Gastroesophageal sphincter (tissue), 4 donors: ENCODE data around the gene DFFB. TPM values are rescaled to one million over a fixed set of nuclear protein-coding genes. Genes with fewer than 3 reads are reported as not detected.

Experiments
- ATAC-seq: fragments of 150-250 bp; one replicate; pipeline ENCODE4 v1.9.1; 2016; ENCODE audit warnings: mild to moderate bottlenecking, moderate library complexity
- H3K27ac ChIP-seq, 4 donors: fragments of 200-600 bp; sonication (generic) in 3 of 4; 1 replicate in 3 of 4; 2 replicates in 1 of 4; pipeline ENCODE4 v1.5.1; 2016 to 2019
- H3K27me3 ChIP-seq: fragments of 200-600 bp; sonication (generic); one replicate; pipeline ENCODE4 v1.5.1; 2019
- H3K36me3 ChIP-seq, 2 donors: fragments of 200-600 bp; sonication (generic); one replicate each; pipeline ENCODE4 v1.5.1; 2019; ENCODE audit warnings: control low read depth in 1 of 2
- H3K4me1 ChIP-seq, 3 donors: fragments of 200-600 bp; sonication (generic); 1 replicate in 2 of 3; 2 replicates in 1 of 3; pipeline ENCODE4 v1.5.1; 2016 to 2019; ENCODE audit warnings: control low read depth in 2 of 3
- H3K4me3 ChIP-seq, 2 donors: fragments of 200-600 bp; sonication (generic); one replicate each; pipeline ENCODE4 v1.5.1; 2019; ENCODE audit warnings: mild to moderate bottlenecking in 1 of 2, moderate library complexity in 1 of 2
- H3K9me3 ChIP-seq, 3 donors: fragments of 200-600 bp; sonication (generic); one replicate each; pipeline ENCODE4 v1.5.1; 2017 to 2019; ENCODE audit warnings: control low read depth in 2 of 3
- CTCF ChIP-seq, 4 experiments: fragments of 200-600 bp in 2 of 4; fragments of 450-650 bp in 2 of 4; sonication (generic) in 1 of 4; IDR thresholded peaks; one replicate each; pipeline ENCODE4 v1.5.1; 2017 to 2019; ENCODE audit warnings: antibody characterized with exemption in 4 of 4, mild to moderate bottlenecking in 2 of 4, moderate library complexity in 2 of 4
- EP300 ChIP-seq: sonication (generic); formaldehyde crosslinking; IDR thresholded peaks from one replicate; pipeline ENCODE4 v1.6.1; 2017; ENCODE audit warnings: antibody characterized with exemption, mild to moderate bottlenecking
- POLR2A ChIP-seq, 2 donors: fragments of 450-650 bp; IDR thresholded peaks; one replicate each; pipeline ENCODE4 v1.6.1; 2017; ENCODE audit warnings: antibody characterized with exemption in 2 of 2, mild to moderate bottlenecking in 2 of 2, moderate library complexity in 1 of 2
- POLR2AphosphoS5 ChIP-seq: sonication (generic); formaldehyde crosslinking; IDR thresholded peaks from one replicate; pipeline ENCODE4 v1.6.1; 2017; ENCODE audit warnings: antibody characterized with exemption
- WGBS, 2 donors: methylation state at CpG; one replicate each; pipeline ENCODE4 v1.1.5; 2018; ENCODE audit warnings: low coverage in 1 of 2; 5-methylcytosine and 5-hydroxymethylcytosine counted together
- total RNA-seq, 4 donors: library from RNA; depleted of rRNA; stranded (reverse); fragments of >200 nt; gene quantifications; one replicate each; pipeline ENCODE4 v1.1.0, GENCODE V29; 2016

Gene DFFB
- total RNA-seq, 4 donors from 2014 or later: 1.9 to 14.6 (median 7.7) TPM

DNA sequence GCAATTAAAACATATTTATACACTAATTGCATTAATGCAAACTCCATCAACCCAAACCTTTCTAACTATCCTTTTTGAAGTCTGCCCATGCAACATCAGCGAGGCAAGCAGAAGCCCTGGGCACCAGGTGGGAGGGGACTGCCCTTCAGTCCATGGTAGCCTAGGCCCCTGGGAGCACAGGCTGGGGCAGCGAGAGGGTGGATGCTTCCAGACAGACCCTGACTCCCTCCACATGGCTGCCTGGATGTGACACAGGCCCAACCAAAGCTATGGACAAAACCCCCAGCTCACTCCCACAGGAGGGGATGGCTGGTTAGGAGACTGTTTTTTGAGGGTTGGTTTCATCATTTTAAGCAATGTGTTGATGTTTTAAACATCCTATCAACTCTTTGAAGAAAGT lies 43.2 kb upstream of the DFFB start:
- Histone ChIP-seq H3K36me3 (peaks cover 0 to 56% of the 10 kb centered on the region in 2 donors), H3K27me3 (peaks cover 6% of the 10 kb centered on the region), H3K4me1 (no peaks in the 10 kb centered on the region), H3K4me3 (no peak overlapping the region), H3K27ac (no peak overlapping the region), H3K9me3 (no peaks in the 10 kb centered on the region)
- no peak for ATAC-seq
- TF ChIP-seq POLR2A (IDR thresholded peaks at IDR 0.05): no peak
- WGBS, 2 donors: no CpG with 5 or more reads among the region's 2 CpGs

- WGBS, 2 donors: 85 to 100% methylated on average over 1 to 4 of the region's 42 CpGs
- Histone ChIP-seq H3K36me3 (peaks cover 0 to 65% of the 10 kb centered on the region in 2 donors), H3K27me3 (no peaks in the 10 kb centered on the region), H3K4me1 (no peaks in the 10 kb centered on the region), H3K27ac (no peak overlapping the region), H3K4me3 (no peak overlapping the region), H3K9me3 (no peaks in the 10 kb centered on the region)
- no peak for ATAC-seq
- no peak for TF ChIP-seq POLR2AphosphoS5
- TF ChIP-seq CTCF (IDR thresholded peaks at IDR 0.05): no peak
- TF ChIP-seq POLR2A (IDR thresholded peaks at IDR 0.05): no peak
- no peak for TF ChIP-seq EP300
Observed at GRCh38 chr1:3814771-3815561, 42.3 kb upstream of the DFFB start.

DNA sequence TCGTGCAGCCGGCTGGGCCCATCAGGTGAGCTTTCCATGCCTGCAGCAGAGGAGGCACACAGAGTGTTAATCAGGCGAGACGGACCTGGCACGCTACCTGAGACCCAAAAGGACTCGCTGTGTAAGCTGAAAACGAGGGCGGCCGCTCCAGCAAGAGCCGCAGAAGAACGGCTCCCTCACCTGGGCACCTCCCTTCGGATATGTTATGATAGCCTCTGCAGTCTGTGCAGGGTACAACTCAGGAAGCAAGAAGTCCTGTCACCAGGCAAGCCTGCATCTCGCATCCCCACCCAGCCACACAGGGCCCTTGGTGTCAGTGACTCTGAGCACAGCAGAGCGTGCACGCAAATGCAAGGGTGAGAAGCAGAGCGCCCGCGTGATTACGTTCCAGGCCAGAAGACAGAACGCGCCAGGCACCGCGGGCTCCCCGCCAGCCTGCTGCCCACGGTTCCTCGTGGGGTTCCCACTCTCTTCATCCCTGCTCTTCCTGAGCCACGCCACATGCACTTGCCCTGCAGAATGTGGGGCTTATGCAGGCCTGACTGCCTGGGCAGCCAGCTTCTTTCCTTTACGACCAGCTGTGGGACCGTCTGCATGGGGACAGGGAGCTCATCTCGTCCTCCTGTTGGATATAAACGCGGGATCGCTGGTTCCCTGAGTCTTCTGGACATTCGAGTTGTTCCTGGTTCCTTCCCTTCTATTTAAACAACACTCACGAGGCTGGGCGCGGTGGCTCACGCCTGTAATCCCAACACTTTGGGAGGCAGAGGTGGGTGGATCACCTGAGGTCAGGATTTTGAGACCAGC lies 40.7 kb upstream of the DFFB start:
- ATAC-seq: no peak
- Histone ChIP-seq H3K36me3 (peaks cover 0 to 80% of the 10 kb centered on the region in 2 donors), H3K9me3 (no peaks in the 10 kb centered on the region), H3K27ac (no peak overlapping the region), H3K4me3 (no peak overlapping the region), H3K4me1 (no peaks in the 10 kb centered on the region), H3K27me3 (no peaks in the 10 kb centered on the region)
- no peak for TF ChIP-seq POLR2AphosphoS5
- TF ChIP-seq CTCF (IDR thresholded peaks at IDR 0.05): no peak
- TF ChIP-seq EP300: no peak
- no peak for TF ChIP-seq POLR2A (IDR thresholded peaks at IDR 0.05)
- 80 to 81% methylated on average over 1 to 13 of the region's 38 CpGs for WGBS, 2 donors

GRCh38 chr1:3817138-3817740 lies 40.0 kb upstream of the DFFB start:
- H3K4me3 ChIP-seq: no peak overlapping the region
- no peak for ATAC-seq
- H3K9me3 ChIP-seq: no peaks in the 10 kb centered on the region
- no peak for TF ChIP-seq EP300
- no peak for TF ChIP-seq POLR2AphosphoS5
- TF ChIP-seq POLR2A (IDR thresholded peaks at IDR 0.05): no peak
- TF ChIP-seq CTCF (IDR thresholded peaks at IDR 0.05): no peak
- no peaks in the 10 kb centered on the region for H3K4me1 ChIP-seq
- H3K27me3 ChIP-seq: no peaks in the 10 kb centered on the region
- H3K36me3 ChIP-seq: peaks cover 0 to 87% of the 10 kb centered on the region in 2 donors
- no peak overlapping the region for H3K27ac ChIP-seq
- WGBS, 2 donors: 83 to 100% methylated on average over 2 to 8 of the region's 17 CpGs

DNA sequence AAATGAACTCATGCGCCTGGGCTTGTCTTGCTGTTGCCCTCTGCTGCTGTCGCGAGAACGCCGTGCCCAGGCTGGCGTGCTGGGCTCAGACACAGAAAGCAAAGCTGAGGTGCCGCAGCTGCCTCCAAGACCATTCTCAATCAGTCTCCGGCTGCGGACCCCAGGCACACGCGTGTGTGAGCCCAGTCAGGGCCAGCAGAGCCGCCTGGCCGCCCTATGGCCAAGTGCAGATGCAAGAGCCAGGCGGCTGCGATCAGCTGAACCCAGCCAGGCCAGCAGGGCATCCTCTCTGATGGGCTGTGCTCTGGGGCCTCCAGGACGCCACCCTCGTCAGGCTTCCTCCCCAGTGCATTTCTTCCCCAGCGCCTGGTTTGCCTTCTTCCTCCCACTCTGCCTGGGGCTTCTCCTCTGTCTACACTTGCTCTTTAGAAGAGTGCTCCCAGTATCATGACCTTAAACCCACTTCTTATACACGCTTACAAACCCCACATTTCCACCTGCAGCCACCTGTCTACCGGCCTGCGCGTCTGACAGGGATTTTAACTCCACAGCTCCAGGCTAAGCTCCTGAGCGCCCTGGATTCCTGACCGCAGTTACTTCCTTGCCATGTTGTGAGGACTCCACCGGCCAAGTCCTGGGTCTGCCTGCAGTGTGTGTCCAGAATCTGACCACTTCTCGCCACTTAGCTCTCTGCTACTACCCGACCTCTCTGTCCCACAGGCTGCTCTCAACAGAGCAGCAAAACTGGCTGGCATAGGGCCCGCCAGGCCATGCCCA lies 39.3 kb upstream of the DFFB start:
- Histone ChIP-seq H3K4me3 (no peak overlapping the region), H3K27me3 (no peaks in the 10 kb centered on the region), H3K4me1 (no peaks in the 10 kb centered on the region), H3K9me3 (no peaks in the 10 kb centered on the region), H3K36me3 (peaks cover 0 to 95% of the 10 kb centered on the region in 2 donors), H3K27ac (no peak overlapping the region)
- TF ChIP-seq POLR2A (IDR thresholded peaks at IDR 0.05): no peak
- no peak for TF ChIP-seq POLR2AphosphoS5
- TF ChIP-seq CTCF (IDR thresholded peaks at IDR 0.05): no peak
- no peak for TF ChIP-seq EP300
- 81 to 93% methylated on average over 6 to 15 of the region's 28 CpGs for WGBS, 2 donors
- ATAC-seq: no peak
